HepG2 (cell line): ENCODE data around the gene TOR1AIP1. TPM values are rescaled to one million over a fixed set of nuclear protein-coding genes. Genes with fewer than 3 reads are reported as not detected.

Experiments
- ATF2 ChIP-seq: sonication (generic); formaldehyde crosslinking; IDR thresholded peaks from 2 replicates; pipeline ENCODE4 v1.4.0; 2020; ENCODE audit warnings: missing genetic modification reagents
- CAMTA2 ChIP-seq: sonication (generic); formaldehyde crosslinking; IDR thresholded peaks from 2 replicates; pipeline ENCODE4 v1.4.0; 2020; ENCODE audit warnings: mild to moderate bottlenecking, missing genetic modification reagents, borderline replicate concordance
- CEBPG ChIP-seq: IDR thresholded peaks from 2 replicates; pipeline ENCODE4 v1.6.1; 2016
- CTCF ChIP-seq: sonication (generic); formaldehyde crosslinking; IDR thresholded peaks from 2 replicates; pipeline ENCODE4 v1.5.0; 2020; ENCODE audit warnings: mild to moderate bottlenecking, missing genetic modification reagents, moderate library complexity
- MEIS2 ChIP-seq: sonication (generic); formaldehyde crosslinking; IDR thresholded peaks from 2 replicates; pipeline ENCODE4 v1.9.0; 2021; ENCODE audit warnings: mild to moderate bottlenecking, missing genetic modification reagents
- NR2F6 ChIP-seq, 2 experiments: IDR thresholded peaks; 2 replicates each; pipeline ENCODE4 v1.6.1; 2016; ENCODE audit warnings: antibody characterized with exemption in 1 of 2, mild to moderate bottlenecking in 1 of 2
- RARG ChIP-seq: sonication (generic); formaldehyde crosslinking; IDR thresholded peaks from 2 replicates; pipeline ENCODE4 v1.4.0; 2020; ENCODE audit warnings: low read depth, mild to moderate bottlenecking, missing genetic modification reagents
- SOX5 ChIP-seq: IDR thresholded peaks from 2 replicates; pipeline ENCODE4 v1.6.1; 2016; ENCODE audit warnings: borderline replicate concordance
- ZFP37 ChIP-seq: sonication (generic); formaldehyde crosslinking; IDR thresholded peaks from 2 replicates; pipeline ENCODE4 v1.4.0; 2020; ENCODE audit warnings: missing genetic modification reagents, borderline replicate concordance
- ZNF276 ChIP-seq: sonication (generic); formaldehyde crosslinking; IDR thresholded peaks from 2 replicates; pipeline ENCODE4 v1.4.0; 2020; ENCODE audit warnings: mild to moderate bottlenecking, low read depth, missing genetic modification reagents
- ZNF468 ChIP-seq: sonication (generic); formaldehyde crosslinking; IDR thresholded peaks from 2 replicates; pipeline ENCODE4 v1.8.0; 2022; ENCODE audit warnings: mild to moderate bottlenecking, moderate library complexity, missing genetic modification reagents
- ZNF547 ChIP-seq: sonication (generic); formaldehyde crosslinking; IDR thresholded peaks from 2 replicates; pipeline ENCODE4 v1.5.1; 2020; ENCODE audit warnings: mild to moderate bottlenecking, missing genetic modification reagents
- ZNF609 ChIP-seq: sonication (generic); formaldehyde crosslinking; IDR thresholded peaks from 2 replicates; pipeline ENCODE4 v1.4.0; 2020; ENCODE audit warnings: mild to moderate bottlenecking, missing genetic modification reagents, borderline replicate concordance
- ZXDC ChIP-seq: sonication (generic); formaldehyde crosslinking; IDR thresholded peaks from 2 replicates; pipeline ENCODE4 v1.5.0; 2020; ENCODE audit warnings: mild to moderate bottlenecking, missing genetic modification reagents
- polyA plus RNA-seq, 8 experiments: library from polyadenylated mRNA; depleted of rRNA in 3 of 8; stranded (reverse) in 7 of 8; unstranded in 1 of 8; fragments of >200 nt; fragmentation: Illumina TruSeq in 4 of 8; extraction: Trizol in 4 of 8; gene quantifications; 2 replicates each; pipeline versions ENCODE4 v1.2.1 to v1.2.3, GENCODE V29; 2011 to 2016; ENCODE audit warnings: low read depth in 4 of 8, missing spikeins in 1 of 8, mixed read lengths in 1 of 8; ENCODE audit not compliant: insufficient read depth in 1 of 8
- total RNA-seq, 5 experiments: library from RNA; depleted of rRNA; stranded (reverse); fragments of >200 nt; fragmentation: Illumina TruSeq; extraction: Trizol; gene quantifications; 2 replicates each; pipeline ENCODE4 v1.2.3, GENCODE V29; 2016; ENCODE audit warnings: low read depth in 1 of 5

The TOR1AIP1 gene
- total and polyA plus RNA-seq, 2 of the 13 experiments (the other 11 are each of a cell fraction or from before 2014, with no cell fraction given), result 15.6 to 29.0 TPM

- TF ChIP-seq ZXDC (no peak), CTCF (0 out of 2 replicates have a peak, but pooled peaks have one; percentile 4), ZFP37 (CRISPR knock-in tag) (no peak), MEIS2 (no peak), ZNF276 (CRISPR knock-in tag) (peak; percentile 87; the same call in 1 of the 2 replicates), ZNF547 (CRISPR knock-in tag) (no peak), ZNF609 (CRISPR knock-in tag) (0 out of 2 replicates have a peak, but pooled peaks have one; percentile 37), SOX5 (CRISPR knock-in tag) (no peak), NR2F6 (IDR thresholded peaks at IDR 0.05) (no peak), NR2F6 (CRISPR knock-in tag; IDR thresholded peaks at IDR 0.05) (no peak), CEBPG (CRISPR knock-in tag) (no peak), ATF2 (CRISPR knock-in tag) (no peak), RARG (CRISPR knock-in tag) (peak; percentile 89; the same call in 1 of the 2 replicates), ZNF468 (peak; percentile 9; the same call in 1 of the 2 replicates), CAMTA2 (CRISPR knock-in tag) (no peak)
Measured at GRCh38 chr1:179881642-179882252, 338 bp upstream of the TOR1AIP1 start (continued).
